ENCODE measurements around the gene FAM193A. TPM values are rescaled to one million over a fixed set of nuclear protein-coding genes. Genes with fewer than 3 reads are reported as not detected.

FAM193A gene
- total and polyA plus RNA-seq, 2 experiments from 2014 or later: 12.0 to 22.9 TPM

DNA sequence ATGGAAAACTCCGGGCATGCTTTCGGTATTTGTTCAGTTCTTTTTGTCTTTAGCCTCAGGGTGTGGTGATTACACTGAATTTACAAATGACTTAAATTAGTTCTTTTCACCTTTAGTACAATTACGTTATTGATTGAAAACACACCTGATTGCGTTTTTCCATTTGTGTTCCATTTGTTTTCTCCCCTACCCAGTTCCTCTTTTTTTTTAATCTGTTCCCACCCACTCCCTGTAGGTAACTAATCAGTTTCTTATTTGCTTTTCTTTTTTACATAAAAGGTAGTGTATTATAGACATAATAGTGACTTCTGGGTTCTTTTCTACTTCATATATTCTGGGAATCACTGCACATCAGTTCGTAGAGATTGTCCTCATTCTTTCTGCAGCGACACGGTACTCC, 166.3 kb downstream of the FAM193A start (continued):
- TF ChIP-seq, protein P1, sequence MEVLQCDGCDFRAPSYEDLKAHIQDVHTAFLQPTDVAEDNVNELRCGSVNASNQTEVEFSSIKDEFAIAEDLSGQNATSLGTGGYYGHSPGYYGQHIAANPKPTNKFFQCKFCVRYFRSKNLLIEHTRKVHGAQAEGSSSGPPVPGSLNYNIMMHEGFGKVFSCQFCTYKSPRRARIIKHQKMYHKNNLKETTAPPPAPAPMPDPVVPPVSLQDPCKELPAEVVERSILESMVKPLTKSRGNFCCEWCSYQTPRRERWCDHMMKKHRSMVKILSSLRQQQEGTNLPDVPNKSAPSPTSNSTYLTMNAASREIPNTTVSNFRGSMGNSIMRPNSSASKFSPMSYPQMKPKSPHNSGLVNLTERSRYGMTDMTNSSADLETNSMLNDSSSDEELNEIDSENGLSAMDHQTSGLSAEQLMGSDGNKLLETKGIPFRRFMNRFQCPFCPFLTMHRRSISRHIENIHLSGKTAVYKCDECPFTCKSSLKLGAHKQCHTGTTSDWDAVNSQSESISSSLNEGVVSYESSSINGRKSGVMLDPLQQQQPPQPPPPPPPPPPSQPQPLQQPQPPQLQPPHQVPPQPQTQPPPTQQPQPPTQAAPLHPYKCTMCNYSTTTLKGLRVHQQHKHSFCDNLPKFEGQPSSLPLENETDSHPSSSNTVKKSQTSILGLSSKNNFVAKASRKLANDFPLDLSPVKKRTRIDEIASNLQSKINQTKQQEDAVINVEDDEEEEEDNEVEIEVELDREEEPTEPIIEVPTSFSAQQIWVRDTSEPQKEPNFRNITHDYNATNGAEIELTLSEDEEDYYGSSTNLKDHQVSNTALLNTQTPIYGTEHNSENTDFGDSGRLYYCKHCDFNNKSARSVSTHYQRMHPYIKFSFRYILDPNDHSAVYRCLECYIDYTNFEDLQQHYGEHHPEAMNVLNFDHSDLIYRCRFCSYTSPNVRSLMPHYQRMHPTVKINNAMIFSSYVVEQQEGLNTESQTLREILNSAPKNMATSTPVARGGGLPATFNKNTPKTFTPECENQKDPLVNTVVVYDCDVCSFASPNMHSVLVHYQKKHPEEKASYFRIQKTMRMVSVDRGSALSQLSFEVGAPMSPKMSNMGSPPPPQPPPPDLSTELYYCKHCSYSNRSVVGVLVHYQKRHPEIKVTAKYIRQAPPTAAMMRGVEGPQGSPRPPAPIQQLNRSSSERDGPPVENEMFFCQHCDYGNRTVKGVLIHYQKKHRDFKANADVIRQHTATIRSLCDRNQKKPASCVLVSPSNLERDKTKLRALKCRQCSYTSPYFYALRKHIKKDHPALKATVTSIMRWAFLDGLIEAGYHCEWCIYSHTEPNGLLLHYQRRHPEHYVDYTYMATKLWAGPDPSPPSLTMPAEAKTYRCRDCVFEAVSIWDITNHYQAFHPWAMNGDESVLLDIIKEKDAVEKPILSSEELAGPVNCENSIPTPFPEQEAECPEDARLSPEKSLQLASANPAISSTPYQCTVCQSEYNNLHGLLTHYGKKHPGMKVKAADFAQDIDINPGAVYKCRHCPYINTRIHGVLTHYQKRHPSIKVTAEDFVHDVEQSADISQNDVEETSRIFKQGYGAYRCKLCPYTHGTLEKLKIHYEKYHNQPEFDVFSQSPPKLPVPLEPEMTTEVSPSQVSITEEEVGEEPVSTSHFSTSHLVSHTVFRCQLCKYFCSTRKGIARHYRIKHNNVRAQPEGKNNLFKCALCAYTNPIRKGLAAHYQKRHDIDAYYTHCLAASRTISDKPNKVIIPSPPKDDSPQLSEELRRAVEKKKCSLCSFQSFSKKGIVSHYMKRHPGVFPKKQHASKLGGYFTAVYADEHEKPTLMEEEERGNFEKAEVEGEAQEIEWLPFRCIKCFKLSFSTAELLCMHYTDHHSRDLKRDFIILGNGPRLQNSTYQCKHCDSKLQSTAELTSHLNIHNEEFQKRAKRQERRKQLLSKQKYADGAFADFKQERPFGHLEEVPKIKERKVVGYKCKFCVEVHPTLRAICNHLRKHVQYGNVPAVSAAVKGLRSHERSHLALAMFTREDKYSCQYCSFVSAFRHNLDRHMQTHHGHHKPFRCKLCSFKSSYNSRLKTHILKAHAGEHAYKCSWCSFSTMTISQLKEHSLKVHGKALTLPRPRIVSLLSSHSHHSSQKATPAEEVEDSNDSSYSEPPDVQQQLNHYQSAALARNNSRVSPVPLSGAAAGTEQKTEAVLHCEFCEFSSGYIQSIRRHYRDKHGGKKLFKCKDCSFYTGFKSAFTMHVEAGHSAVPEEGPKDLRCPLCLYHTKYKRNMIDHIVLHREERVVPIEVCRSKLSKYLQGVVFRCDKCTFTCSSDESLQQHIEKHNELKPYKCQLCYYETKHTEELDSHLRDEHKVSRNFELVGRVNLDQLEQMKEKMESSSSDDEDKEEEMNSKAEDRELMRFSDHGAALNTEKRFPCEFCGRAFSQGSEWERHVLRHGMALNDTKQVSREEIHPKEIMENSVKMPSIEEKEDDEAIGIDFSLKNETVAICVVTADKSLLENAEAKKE (CRISPR knock-in tag; IDR thresholded peaks at IDR 0.05): no peak
- TF ChIP-seq ETS1 (IDR thresholded peaks at IDR 0.05) (no peak), POLR2AphosphoS5 (IDR thresholded peaks at IDR 0.05; ENCODE audit: low read depth) (no peak), STAT1 (IDR thresholded peaks at IDR 0.05; ENCODE audit: unreplicated experiment) (no peak), ZNF331 (CRISPR knock-in tag; IDR thresholded peaks at IDR 0.05; ENCODE audit: low read depth) (no peak), CREB1 (CRISPR knock-in tag; IDR thresholded peaks at IDR 0.05; ENCODE audit: low read depth) (no peak), REST (IDR thresholded peaks at IDR 0.05; ENCODE audit: unreplicated experiment) (no peak), ZNF114 (CRISPR knock-in tag; IDR thresholded peaks at IDR 0.05) (no peak)
